Measurements from ENCODE around the gene ATP5ME.
A peak's percentile ranks its signal among the peaks of the same experiment; 100 is the strongest.
"Not testable (repeated sequence)": the region's sequence is repeated elsewhere in the genome, so short reads cannot be mapped to it uniquely, and the experiment has no call there.

Gene ATP5ME, protein sequence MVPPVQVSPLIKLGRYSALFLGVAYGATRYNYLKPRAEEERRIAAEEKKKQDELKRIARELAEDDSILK

DNA sequence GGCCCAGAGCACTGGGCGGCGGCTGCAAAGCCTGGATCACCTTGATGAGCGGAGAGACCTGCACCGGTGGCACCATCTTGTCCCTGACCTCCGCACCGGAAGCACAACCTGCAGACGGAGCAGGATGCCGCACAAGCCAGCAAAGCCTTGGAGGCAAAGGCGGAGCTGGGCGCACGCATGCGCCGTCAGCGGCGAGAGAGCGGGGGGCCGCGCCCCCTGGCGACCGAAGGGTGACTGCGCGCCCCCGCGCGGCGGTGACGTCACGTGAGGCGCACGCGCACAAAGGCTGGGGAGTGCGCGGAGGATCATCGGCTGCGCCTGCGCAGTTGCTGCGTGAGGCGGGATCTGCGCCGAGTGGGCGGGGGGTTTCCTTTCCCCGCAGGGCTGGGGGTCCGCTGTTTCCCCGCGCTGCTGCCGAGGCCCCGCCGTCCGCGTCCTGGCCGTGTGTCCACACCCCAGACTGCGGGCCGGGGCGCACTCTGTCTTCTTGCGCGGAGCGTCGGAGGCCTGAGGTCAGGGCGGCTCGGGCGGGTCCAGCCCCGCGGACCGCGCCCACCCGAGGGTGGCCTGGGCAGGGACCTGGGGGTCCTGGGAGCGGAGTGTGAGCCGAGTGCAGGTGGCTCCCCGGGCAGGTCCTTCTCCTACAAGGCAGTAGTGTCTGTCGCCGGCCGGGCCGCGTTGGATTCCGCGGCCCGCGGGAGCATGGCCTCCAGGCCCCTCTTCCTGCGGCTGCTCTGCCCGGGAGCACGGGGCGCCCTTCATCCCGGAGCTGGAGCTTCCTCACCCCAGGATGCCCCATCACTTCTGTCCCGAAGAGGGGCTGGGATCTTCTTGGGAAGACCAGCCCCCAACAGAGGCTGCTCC lies at the start of gene ATP5ME, which contains the start of gene MYL5:
ATP5ME (minus strand) TSS at position 105 of the 864 bp plus-strand sequence; CDS start at position 76, 29 bp downstream.
MYL5 (plus strand) TSS at position 371 of the 864 bp plus-strand sequence. CDS start 3,485 bp downstream, outside the sequence.
- DNase-seq (ENCODE audit: low read depth) = peak; percentile 96

DNA sequence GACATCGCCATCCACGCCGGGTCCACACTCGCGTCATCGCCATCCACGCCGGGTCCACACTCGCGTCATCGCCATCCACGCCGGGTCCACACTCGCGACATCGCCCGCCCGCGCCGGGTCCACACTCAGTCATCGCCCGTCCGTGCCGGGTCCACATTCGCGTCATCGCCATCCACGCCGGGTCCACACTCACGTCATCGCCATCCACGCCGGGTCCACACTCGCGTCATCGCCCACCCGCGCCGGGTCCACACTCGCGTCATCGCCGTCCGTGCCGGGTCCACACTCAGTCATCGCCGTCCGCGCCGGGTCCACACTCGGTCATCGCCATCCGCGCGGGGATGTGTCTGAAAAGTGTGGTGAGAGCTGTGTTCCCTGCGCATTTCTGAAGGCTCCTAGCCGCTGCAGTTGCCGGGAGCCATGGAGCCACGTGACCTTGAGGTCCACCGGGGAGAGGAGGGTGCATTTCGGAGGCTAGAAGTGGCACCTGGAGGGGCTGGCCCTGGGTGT lies 48.8 kb upstream of the ATP5ME start:
- DNase-seq (ENCODE audit: low read depth) = no peak

DNA sequence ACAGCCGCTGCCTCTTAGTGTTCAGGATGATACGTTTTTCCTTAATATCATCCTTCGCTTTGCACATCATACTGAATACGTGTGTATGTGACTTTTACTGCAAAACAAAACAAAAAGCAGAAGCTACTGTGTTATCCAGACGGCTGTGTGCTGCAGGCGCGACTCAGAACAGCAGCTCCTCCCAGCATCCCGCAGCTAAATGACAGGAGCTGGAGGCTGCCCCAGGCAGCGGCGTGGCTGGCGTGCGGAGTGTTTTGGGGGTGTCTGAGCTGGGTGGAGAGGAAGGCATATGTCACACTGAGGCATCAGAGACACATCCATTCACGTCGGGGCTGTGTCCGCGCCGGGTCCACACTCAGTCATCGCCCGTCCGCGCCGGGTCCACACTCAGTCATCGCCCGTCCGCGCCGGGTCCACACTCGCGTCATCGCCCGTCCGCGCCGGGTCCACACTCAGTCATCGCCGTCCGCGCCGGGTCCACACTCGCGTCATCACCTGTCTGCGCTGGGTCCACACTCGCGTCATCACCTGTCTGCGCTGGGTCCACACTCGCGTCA lies 48.2 kb upstream of the ATP5ME start:
- DNase-seq (ENCODE audit: low read depth) = no peak

DNA sequence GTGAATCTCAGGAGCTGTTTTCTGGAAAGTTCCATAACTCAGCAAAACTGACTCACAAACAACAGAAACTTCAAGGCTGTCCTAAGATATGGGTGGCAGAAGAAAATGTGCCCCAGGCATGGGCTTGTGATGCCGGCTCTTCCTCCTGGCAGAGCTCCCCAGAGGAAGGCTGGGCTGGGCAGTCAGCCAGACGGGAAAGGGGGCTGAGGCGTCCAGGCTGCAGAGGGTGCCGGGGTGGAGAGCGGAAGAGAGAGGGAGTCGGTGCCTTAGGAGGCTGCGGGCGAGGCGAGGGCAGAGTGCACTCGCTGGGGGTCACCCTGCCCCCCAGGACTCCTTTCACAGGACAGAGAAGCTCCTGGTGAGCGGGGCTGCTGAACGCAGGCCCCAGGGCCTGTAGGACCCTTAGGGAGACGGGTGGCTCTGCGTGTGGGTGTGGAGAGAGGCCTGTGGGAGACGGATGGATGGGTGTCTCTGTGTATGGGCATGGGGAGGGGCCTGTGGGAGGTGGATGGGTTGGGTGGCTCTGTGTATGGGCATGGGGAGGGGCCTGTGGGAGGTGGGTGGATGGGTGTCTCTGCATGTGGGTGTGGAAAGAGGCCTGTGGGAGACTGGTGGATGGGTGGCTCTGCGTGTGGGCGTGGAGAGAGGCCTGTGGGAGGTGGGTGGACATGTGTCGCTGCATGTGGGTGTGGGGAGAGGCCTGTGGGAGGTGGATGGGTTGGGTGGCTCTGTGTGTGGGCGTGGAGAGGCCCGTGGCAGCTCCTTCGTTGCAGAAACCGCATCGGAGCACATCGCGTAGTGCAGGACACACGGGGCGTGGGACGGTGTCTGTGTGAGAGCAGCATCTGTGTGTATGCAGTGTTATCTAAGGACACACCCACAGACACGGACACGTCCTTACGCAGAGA lies 47.4 kb upstream of the ATP5ME start:
- no peak for DNase-seq (ENCODE audit: low read depth)

DNA sequence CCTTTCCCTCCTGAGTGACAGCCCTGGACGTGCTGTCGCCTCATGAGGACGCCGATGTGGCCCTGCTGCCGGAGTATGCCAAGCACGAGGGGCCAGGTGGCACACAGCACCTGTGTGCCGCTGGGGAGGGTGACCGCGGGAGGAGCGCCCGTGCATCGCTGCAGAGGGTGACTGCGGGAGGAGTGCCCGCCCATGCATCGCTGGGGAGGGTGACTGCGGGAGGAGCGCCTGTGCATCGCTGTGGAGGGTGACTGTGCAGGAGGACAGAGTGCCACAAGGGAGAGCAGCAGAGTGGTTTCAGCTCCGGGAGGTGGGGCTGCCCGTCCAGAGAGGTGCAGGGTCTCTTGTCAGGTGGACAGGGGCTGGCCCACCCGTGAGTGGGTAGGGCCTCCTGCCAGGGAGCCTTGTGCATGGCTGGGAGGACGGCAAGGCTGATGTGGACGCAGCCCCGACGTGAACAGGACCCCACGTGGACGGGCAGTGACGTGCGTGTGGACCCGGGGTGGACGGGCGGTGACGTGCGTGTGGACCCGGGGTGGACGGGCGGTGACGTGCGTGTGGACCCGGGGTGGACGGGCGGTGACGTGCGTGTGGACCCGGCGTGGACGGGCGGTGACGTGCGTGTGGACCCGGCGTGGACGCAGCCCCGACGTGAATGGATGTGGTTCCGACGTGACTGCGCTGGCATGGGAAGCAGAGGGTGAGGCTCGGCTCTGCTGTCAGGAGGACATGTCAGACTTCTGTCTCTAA lies 46.2 kb upstream of the ATP5ME start:
- no peak for DNase-seq (ENCODE audit: low read depth)

DNA sequence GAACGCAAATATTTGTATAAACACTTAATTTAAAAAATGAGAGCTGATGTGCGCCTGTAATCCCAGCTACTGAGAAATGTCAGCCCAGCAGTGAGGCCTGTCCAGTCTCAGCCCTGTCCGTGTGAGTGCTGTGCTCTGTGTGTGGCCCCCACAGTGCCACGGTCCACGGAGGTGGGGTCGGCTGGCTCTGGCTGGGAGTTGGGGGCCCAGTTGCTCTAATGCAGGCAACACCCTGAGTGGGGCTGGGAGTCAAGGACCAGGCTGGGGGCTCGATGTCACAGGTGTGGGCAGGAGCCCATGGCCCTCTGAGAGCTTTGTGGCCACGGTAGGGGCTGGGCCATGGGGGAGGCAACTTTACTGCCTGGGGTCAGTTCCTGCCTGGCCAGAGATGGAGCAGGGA lies 44.4 kb upstream of the ATP5ME start:
- DNase-seq (ENCODE audit: low read depth) = no peak

DNA sequence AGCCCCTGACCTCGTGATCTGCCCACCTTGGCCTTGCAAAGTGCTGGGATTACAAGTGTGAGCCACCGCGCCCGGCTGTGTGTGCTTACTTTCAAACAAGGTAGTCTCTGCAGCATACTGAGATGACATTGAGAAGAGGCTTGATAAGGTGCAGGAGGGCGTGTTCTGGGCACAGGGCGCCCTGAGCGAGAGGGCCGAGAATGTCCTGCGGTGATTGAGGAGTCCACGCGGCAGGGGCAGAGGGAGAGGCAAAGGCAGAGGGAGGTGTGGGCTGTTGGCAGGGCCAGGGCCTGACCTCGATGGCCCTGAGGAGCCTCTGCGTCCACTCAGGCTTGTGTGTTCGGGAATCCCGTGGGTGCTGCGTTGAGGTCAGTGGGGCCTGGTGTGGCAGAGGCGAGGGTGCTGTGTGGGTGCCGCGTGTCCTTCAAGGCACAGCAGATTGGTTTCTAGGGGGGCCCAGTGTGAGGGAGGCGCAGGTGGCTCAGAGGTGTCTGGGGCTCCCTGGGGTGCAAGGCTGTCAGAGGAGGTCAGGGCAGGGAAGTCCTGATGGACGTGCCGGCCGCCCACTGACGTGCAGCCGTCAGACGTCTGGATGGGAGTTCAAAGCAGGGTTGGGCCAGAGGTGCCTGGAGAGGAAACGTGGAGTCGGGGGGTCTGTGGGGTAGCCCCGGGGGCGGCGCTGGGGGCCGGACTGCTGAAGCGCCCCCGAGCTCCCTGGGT lies 43.7 kb upstream of the ATP5ME start:
- DNase-seq (ENCODE audit: low read depth) = no peak

DNA sequence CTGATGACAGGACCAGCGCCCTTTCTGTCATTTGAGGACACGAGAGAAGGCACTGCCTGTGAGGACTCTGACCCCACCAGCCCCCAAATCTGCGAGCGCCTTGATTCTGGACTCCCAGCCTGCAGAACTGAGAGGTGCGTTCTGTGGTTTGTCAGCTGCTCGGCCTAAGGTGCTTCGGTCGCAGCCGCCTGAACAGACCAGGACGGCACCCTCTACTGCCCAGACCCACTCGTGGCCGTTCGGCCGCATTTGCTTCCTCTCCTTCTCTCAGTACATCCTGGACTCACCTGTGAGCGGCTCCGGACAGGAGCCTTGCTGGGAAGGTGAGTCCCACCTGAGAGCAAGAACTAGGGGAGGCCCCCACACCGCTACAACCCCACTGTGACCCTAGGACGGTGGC lies 40.0 kb upstream of the ATP5ME start:
- no peak for DNase-seq (ENCODE audit: low read depth)

DNA sequence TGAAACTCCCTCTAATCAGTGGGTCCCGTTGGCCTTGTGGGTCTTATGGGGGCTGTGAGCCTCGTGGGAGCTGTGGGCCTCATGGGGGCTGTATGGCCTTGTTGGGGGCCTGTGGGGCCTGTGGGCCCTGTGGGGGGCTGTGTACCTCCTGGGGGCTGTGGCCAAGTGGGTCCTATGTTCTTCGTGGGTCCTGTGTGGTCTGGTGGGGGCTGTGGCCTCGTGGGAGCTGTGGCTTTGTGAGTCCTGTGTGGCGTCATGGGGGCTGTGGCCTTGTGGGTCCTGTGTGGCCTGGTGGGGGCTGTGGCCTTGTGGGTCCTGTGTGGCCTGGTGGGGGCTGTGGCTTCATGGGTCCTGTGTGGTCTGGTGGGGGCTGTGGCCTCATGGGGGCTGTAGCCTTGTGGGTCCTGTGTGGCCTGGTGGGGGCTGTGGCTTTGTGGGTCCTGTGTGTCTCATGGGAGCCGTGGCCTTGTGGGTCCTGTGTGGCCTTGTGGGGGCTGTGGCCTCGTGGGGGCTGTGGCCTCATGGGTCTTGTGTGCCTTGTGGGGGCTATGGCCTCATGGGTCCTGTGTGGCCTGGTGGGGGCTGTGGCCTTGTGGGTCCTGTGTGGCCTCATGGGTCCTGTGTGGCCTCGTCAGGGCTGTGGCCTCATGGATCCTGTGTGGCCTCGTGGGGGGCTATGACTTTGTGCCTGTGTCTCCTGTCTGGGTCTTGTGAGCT lies 39.0 kb upstream of the ATP5ME start:
- no peak for DNase-seq (ENCODE audit: low read depth)

DNA sequence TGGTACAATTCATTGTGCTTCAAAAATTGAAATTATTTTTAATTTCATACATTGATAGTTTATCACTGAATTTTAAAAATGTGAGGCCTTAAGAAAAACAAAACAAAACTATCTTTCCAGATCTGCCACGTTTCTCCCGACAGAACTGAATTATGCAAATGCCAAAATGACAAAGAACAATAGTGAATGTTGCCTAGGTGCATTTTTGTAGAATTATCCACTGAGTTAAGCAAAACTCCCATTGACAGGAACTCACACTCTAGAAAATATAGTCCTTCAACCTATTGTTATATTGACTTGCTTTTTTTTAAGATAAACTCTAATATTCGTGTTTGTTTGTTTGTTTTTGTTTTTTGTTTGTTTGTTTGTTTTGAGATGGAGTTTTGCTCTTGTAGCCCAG lies 38.0 kb upstream of the ATP5ME start:
- no peak for DNase-seq (ENCODE audit: low read depth)

DNA sequence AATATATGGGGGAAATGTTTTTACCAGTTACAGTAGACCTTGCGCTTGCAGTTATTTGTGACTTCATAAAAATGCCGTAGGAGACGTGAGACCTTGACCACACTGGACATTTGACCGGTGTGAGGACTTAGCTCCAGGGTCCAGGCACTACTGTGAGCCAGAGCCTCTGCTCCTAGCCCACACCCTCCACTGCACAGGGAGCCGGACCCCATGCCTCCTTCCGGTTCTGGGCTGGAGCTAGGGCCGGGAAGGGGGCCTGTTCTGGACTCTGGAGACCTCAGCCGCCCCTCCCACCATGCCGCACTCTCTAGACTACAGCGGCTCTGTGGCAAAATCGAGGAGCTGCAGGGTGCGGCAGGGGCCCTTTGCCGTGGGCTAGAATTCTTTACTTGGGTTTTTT lies 36.8 kb upstream of the ATP5ME start:
- no peak for DNase-seq (ENCODE audit: low read depth)

DNA sequence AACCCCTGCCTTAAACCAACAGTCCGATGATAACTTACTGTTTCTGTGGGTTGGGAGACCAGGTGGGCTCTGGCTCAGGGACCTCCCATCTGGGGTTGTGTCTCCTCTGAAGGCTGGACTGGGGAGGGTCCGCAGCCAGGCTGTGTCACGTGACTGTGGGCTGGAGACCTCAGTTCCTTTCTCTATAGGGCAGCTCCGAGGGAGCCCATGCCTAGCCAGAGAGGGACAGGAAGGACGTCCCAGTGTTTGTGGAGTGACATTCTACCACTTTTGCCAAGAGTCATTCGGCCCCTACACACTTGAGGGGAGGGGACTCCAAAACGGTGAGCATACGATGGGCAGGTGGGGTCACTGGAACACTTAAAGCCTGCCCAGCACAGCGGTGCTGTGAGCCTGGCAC lies 36.0 kb upstream of the ATP5ME start:
- no peak for DNase-seq (ENCODE audit: low read depth)

DNA sequence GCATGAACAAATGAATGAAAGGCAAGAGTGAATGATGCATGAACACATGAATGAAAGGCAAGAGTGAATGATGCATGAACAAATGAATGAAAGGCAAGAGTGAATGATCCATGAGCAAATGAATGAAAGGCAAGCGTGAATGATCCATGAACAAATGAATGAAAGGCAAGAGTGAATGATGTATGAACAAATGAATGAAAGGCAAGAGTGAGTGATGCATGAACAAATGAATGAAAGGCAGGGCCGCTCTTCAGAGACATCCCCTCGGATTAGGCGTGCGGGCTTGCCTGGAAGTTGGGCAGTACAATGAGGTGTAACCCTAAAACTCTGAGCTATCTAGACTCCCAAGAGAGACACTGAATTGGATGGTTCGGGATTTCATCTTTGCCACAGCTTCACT lies 35.3 kb upstream of the ATP5ME start:
- DNase-seq (ENCODE audit: low read depth) = no peak

DNA sequence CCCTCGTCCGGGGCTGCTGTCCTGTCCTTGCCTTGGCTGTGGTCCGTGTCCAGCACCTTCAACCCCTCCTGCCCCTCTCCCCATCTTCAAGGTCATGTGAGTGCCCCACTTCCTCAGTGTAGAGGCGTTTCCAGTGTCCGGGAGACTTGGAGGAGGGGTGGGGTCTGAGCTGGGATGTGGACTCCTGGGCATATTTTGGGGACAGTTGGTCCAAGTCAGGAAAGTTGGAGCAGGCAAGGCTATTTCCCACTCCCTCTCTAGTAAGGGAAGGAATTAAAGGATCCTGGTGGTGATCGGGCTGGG lies 34.5 kb upstream of the ATP5ME start:
- DNase-seq (ENCODE audit: low read depth) = no peak

DNA sequence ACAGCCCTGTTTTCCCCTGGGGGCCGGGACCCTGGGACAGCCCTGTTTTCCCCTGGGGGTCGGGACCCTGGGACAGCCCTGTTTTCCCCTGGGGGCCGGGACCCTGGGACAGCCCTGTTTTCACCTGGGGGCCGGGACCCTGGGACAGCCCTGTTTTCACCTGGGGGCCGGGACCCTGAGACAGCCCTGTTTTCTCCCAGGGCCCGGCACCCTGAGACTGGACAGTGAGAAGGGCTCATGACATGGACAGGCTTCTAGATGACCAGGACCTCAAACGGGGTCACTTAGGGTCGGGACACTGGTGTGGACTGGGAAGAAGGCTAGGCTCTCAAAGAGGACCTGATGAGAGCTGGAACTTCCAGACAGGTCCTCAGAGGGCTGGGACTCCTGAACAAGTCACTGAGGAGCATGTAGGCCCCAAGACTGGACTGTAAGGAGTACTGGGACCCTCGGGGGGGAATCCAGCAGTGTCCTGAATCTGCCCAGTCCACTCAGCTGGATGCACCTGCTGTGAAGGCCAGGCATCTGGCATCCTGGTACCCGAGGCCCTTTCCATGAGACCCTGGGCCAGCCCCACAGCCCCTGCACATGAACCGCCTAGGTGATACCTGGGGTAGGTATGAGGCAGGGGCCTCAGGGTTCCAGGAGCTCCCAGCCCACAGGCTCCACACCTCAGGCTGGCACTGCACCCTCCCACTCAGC lies 34.0 kb upstream of the ATP5ME start:
- no peak for DNase-seq (ENCODE audit: low read depth)

DNA sequence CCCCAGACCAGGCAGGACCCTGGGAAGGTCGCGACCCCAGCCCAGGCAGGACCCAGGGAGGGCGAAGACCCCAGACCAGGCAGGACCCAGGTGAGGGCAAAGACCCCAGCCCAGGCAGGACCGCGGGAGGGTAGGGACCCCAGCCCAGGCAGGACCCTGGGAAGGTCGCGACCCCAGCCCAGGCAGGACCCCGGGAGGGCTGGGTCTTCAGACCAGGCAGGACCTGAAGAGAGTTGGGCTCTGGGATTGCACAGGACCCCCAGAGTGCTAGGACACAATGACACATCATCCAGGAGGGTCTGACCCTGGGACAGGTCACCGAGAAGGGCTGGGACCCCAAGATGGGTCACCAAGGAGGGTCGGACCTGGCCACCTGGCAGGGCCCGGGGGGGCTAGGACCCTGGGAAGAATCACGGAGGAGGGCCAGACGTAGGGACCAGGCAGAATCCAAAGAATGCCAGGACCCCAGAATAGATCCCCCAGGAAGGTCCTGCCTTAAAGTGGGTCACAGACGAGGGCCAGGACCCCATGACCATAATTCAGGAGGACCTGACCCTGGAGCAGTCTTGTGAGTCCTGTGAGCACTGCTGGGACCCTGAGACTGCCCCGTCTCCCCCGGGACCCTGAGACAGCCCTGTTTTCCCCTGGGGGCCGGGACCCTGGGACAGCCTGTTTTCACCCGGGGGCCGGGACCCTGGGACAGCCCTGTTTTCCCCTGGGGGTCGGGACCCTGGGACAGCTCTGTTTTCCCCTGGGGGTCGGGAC lies 32.9 kb upstream of the ATP5ME start:
- DNase-seq (ENCODE audit: low read depth) = no peak

DNA sequence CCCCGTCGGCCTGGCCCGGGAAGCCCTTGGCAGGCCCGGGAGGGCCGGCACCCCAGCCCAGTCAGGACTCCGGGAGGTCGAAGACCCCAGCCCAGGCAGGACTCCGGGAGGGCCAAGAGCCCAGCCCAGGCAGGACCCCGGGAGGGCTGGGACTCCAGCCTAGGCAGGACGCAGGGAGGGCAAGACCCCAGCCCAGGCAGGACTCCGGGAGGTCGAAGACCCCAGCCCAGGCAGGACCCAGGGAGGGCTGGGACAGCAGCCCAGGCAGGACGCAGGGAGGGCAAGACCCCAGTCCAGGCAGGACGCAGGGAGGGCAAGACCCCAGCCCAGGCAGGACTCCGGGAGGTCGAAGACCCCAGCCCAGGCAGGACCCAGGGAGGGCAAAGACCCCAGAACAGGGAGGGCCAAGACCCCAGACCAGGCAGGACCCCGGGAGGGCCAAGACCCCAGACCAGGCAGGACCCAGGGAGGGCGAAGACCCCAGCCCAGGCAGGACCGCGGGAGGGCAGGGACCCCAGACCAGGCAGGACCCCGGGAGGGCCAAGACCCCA lies 32.1 kb upstream of the ATP5ME start:
- not testable (repeated sequence) for DNase-seq (ENCODE audit: low read depth)

DNA sequence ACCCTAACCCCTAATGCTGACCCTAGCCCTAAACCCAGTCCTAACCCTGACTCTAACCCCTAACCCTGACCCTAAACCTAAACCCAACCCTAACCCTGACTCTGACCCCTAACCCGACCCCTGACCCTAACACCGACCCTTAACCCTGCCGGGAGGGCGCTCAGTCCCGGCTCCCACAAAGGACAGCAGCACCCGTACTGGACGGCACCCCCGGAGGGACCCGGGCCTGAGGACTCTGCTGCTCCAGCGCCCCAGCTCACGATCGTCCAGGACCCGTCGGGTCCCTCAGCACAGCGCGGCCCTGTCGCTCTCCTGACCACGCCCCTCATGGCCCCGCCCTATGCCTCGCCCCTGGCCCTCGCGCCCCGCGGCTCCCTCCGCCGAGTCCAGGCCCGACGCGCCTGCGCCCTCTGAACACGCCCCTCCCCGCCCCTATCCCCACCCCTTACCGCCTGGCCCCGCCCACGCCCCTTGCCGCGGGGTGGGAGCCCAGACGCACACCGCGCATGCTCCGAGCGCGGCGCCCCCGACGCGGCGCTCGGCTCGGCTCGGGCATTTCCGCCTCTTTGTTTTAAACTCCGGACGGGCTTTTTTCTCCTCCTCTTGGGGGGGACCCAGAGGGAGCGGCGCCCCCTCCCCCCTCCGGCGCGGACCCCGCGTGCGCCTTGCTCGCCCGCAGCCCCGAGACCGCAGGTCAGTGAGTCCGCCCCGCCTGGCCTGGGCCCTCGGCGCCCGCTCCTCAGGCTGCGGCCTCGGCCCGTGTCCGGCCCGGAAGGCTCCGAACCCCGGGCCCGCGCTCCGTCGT lies 31.4 kb upstream of the ATP5ME start, which contains the start of gene PCGF3:
PCGF3 (plus strand) TSS at position 555 of the 805 bp plus-strand sequence. CDS start 27,849 bp downstream, outside the sequence.
- DNase-seq (ENCODE audit: low read depth) = peak; percentile 94

Data from stimulated activated CD4-positive, alpha-beta T cell treated with anti-CD3 and anti-CD28 coated beads, Interleukin-2, amount 100 ng/mL, for 4 hours (primary cell).